Medulla oblongata (tissue), 1 donor: ENCODE data around the gene ATXN7L3.

Experiments
- DNase-seq: peaks from one replicate; pipeline ENCODE4 v3.0.0-alpha.2; 2015; ENCODE audit errors: extremely low spot score

ATXN7L3 gene

DNA sequence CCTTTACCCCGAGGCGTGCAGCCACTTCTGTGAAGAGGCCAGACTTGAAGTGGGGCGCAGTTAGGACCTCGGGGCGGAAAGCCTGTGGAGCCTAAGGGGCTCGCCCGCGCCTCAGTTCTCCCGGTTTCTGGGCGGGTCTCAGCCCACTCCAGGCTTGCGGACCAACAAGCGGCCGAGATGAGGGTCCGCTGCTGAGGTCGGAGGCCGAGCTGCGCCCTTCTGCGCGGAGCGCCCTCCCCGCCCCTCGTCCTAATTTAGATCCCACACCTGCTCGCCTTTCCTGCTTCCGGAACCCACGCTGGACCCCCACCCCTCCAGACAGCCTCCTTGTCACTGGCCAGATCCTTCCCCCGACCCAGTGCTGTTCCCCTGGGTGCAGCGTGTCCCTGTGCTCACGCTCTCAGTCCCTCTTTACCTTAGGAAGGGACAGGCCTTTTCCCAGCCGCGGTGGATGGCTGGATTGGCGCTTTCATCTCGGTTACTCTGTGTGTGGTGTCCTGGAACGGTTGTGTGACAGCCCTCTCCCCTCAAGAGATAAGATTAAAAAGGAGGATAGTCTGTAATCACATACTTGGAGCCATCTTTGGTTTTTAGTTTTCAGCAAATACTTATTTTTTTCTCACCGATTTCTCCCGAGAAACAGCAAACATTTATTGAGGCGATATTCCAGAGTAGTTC, 933 bp upstream of the ATXN7L3 start:
- DNase-seq, result no peak

DNA sequence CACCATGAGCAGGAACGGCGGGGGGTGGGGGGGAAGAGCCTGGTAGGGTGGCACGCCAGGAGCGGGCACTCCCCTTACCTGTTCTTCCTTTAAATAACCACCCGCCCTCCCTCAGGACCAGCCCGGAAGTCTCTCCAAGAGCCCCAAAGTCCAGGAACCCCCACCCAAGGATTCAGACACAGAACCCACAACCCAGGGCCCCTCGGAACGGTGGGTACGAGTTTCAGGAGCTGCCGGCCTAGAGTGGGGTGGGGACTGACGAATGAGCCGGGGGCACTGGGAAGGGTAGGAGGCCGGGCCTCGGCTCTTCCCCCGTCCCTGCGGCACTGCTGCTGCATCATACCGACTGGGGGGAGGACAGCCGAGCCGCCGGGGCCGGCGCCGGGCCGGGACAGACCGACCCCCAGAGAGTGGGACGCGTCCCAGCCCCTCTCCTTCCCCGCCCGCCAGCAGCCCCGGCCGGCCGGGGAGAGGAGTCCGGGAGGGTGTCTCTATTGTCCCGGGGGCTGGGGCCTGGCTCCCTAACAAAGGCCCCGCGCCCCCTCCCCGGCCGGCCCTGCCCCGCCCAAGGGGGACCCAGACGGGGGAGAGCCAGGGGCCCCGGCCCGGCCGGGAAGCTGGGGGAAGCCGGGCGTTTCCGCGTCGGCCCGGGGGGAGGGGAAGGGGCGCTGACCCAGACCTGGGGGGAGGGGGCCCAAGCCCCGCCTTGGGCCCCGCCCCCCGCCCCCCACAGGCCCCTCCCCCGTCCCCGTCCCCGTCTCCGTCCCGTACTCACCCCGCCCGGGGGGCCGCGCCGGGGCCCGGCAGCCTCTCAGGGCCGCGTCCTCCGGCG, 747 bp downstream of the ATXN7L3 start:
- peak; percentile 51 for DNase-seq

DNA sequence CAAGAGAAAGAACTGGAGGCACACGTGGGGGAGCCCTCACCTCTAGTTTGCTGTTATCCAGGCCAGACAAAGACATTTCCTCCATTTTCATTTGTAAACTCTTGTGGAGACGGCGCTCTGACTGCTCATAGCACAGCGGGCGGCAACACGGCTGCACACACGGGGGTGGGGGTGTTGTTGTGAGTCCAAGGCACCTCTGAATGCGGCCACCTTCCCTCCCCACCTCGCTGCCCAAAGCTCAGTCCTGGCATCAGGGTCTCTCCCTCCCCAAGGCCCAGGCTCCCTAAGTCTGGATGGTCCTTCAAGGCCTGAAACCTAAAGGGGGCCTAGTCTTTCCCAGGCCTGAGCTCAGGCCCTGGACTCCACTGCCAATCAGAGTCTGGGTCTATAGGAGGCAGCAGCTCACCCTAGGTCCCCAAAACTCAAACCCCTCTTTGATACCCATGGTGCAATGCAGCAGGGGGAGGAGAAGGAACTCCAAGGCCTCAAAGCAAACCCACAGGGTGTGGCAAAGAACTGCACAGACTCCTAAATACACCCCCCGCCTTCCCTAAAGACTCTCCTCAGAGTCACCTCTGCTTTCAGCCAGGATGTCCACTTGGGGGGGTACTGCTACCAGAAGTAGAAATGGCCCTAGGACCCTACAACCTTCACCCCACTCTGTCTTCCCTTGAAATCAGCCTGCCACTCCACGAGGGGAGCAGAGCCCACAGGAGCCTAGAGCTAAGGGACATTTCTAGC, 1.5 kb downstream of the ATXN7L3 start:
- peak; percentile 44 for DNase-seq

DNA sequence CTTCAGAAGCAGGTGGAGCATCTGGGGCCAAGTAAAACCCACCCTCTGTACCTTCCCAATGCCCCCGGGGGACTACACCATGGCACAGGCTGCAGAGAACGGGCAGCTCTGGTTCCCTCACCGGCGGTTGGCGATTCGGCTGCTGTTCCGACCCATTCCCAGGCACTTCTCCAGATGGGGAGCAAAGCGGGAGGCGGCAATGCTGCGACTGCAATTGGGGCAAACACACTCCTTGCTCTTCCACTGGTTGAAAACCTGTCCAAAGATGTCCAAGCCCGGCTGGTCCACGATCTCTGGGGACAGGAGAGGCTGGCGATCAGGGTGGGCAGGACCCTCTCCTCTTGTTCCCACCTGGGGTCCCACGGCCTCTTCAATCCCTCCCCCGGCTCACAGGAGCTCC, 2.6 kb downstream of the ATXN7L3 start:
- no peak for DNase-seq

DNA sequence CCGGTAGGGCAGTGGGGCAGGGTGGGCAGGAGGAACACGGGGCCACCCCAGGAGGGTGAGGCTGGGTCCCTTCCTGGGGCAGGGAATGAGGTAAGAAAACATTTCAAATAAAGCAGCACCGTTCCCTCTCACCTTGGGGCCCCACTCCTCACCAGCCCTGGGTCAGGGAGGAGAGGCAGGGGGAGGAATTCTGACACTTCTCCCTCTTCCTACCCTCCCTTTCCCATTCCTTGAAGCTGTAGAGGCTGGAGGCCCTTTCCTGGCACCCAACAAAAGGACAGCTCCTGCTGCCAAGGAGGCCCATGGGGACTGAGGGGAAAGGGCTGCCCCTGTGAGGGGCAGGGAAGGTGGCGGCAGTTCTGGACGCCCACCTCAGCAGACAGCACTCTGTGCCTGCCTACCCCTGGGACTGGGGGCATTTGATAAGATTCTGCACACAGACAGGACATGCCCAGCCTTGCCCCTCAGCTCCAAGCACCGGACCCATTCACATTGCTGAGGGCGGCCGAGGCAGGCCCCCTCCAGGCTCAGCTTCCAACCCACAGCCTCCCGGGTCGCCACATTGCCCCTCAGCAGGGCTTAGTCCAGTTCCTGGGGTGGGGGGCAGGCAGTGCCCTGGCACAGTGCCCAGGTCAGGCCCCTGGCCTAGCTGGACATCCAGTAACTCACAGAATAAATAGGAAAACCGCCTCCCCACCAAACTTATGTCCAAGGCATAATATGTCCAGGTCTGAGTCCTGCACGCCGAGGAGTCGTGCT, 6.2 kb downstream of the ATXN7L3 start:
- DNase-seq, result no peak

DNA sequence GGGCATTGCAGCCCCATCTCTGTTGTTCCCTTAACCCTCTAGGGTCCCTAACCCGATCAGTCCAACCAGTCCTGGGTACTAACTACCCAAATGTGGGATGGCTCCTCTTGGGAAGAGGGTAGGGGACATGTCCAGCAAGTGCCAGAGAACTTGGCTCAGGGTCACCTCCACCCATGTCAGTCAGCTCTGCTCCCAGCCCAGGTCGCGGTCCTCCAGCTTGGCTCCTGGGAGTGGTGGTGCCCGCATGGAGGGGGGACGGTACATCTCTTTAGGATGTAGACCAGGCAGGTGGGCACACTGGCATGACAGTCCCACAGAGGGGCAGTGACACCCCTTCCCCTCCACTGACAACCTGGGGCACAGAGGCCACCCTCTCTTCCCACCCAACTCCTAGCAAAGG, 6.9 kb downstream of the ATXN7L3 start:
- no peak for DNase-seq

DNA sequence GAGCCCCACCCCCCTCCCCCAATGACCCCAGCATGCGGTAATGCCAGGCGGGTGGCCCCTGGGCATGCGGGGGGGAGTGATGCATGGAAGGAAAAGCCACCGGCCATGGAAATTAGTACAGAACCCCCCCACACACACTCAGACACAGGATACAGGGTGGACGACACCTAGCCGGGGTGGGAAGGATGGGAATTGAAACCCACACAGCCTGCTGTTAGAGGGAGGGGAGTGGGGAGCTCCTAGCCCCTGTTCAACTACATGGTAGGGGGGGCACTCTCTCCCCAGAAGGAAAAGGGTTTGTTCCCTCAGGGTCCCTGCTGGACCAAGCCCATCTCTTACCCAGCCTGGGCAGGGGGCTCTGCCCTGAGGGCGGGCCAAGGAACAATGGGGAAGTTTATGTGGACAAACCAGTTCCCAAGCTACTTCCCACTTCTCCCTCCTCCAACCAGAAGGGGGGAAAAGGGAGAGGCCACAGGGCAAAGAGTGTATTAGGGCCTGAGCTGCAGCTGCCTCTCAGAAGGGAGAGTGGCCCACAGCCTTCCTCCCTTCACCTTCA, 7.7 kb downstream of the ATXN7L3 start:
- no peak for DNase-seq

DNA sequence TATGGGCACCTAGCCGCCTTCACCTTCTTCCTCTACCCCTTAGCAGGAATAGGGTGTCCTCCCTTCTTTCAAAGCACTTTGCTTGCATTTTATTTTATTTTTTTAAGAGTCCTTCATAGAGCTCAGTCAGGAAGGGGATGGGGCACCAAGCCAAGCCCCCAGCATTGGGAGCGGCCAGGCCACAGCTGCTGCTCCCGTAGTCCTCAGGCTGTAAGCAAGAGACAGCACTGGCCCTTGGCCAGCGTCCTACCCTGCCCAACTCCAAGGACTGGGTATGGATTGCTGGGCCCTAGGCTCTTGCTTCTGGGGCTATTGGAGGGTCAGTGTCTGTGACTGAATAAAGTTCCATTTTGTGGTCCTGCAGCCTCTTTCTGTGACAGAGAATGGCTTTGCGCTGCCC, 8.3 kb downstream of the ATXN7L3 start:
- no peak for DNase-seq

DNA sequence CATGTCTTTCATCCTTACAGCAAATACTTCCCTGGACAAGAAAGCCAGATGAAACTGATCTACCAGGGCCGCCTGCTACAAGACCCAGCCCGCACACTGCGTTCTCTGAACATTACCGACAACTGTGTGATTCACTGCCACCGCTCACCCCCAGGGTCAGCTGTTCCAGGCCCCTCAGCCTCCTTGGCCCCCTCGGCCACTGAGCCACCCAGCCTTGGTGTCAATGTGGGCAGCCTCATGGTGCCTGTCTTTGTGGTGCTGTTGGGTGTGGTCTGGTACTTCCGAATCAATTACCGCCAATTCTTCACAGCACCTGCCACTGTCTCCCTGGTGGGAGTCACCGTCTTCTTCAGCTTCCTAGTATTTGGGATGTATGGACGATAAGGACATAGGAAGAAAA, 9.2 kb downstream of the ATXN7L3 start:
- no peak for DNase-seq

DNA sequence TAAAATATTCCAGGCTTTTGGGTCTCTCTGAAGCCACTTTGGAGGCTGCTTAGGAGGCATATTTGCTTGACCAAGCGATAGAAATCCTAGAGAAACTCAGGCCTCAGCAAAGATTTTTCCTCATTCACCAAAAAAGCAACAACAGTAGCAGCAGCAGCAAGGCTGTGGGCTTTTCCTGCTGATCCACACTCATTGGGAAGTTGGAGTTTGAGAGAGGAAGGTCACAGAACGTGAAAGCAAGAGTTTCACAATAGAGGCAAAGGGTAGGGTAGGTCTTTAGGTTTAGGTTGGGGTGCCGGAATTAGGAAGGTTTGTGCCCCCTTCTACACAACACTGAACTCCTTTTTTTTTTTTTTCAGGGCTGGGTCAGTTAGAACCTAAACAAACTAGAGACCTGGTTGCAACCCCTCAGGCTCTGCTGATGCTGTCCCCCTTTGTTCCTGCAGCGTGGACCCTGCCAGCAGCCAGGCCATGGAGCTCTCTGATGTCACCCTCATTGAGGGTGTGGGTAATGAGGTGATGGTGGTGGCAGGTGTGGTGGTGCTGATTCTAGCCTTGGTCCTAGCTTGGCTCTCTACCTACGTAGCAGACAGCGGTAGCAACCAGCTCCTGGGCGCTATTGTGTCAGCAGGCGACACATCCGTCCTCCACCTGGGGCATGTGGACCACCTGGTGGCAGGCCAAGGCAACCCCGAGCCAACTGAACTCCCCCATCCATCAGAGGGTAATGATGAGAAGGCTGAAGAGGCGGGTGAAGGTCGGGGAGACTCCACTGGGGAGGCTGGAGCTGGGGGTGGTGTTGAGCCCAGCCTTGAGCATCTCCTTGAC, 10.9 kb downstream of the ATXN7L3 start:
- DNase-seq, result no peak

DNA sequence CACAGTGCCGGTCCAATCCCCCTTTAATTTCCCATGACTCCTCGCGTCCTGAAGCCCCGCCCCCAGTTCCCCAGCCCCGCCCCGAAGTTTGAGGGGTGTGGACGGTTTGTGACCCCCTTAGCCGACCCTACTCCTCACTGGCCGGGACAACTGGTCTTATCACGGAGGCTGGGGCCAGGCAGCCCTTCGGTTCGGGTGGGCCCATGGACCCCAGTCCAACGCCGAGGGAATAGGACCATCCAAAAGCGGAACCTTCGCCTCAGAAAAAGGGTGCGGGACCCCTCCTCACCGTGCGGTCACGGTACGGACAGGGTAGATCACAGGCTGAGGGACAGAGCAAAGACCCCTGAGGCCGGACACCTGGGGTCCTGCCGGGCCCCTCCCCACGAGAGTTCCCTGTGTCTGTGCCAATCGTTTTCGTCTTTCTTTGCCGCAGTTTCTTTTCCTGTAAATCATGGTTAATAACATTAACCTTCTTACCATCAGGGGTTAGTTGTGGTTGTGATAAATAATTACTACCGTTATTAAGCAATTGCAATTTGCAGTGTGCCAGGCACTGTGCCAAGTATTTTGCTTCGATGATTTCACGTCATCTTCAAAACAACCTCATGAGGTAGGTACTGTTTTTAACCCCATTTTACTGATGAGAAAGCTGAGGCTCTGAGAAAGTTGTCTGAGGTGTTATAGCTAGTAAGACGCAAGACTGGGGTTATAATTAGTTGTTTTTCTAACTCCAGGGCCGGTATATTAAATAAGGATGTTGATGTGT, 12.4 kb downstream of the ATXN7L3 start:
- DNase-seq, result no peak

DNA sequence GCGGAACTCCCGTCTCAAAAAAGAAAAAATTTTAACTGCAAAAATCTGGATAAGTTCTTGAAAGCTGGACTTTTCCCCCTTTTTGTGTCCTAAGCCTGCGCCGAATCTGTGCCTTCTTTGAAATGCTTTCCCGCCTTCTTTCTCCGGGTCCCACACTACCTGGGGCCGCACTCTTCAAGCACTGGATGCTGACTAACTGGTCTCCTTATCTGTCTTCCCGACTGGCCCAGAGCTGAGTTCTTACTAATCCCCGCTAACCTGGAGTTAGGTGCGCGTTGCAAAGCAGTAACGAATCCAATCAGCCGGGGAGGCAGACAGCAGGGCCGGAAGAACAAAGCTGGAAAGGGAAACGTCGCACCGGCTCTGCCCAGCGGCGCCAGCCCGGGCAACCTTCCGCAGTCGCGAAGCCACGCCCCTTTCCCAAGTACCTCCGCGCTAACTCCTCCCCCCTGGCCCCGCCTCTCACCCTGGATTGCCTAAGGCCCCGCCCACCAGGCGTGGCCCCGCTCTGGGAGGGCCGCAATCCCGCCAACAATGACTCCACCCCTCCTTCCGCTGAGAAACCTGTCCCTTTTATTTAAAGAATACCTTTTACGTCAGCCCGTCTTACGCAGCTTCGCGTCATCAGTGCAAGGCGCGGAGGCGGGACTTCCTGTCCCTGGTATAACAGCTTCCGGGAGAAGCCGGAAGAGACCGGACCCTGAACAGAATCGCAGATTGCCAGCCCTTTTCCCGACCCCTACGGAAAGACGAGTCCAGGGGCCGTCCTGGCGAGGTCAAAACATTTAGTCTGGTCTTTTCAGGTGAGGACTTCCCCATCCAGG, 13.2 kb downstream of the ATXN7L3 start, which contains the start of gene TMUB2:
TMUB2 (plus strand) TSS at position 666 of the 824 bp plus-strand sequence. CDS start 737 bp downstream, outside the sequence.
- peak; percentile 100 for DNase-seq

DNA sequence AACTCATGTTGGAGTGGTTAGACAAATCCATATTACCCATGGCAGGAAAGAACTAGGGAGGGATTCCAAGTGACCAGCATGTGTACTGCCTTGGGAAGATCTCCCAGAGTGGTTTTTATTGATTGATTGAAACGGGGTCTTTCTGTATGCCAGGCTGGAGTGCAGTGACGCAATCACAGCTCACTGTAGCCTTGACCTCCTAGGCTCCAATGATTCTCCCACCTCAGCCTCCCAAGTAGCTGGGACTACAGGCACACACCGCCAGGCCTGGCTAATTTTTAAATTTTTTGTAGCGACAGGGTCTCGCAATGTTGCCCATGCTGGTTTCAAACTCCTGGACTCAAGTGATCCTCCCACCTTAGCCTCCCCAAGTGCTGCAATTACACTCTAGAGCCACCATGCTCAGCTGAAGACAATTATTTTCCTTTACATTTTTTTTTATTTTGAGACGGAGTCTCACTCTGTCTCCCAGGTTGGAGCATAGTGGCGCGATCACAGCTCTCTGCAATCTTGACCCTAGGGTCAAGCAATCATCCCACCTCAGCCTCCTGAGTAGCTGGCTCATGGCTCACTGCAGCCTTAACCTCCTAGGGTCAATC, 15.4 kb downstream of the ATXN7L3 start:
- DNase-seq, result no peak

DNA sequence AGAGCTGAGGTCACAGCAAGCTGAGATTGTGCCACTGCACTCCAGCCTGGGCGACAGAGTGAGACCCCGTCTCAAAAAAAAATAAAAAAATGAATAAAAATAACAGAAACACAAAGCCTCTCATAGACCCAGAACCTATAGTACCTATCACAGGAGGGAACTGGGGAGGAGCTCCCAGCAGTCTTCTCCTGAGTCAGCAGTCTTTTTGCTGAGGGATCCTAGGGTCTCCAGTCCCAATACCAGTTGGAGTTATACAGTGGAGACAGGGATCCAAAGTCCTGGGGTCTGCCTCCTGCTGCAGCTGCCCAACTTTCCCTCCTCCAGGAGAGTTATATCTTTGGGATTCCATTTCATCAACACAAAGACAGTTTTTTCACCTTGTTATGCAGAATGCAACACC, 16.7 kb downstream of the ATXN7L3 start:
- DNase-seq, result no peak

DNA sequence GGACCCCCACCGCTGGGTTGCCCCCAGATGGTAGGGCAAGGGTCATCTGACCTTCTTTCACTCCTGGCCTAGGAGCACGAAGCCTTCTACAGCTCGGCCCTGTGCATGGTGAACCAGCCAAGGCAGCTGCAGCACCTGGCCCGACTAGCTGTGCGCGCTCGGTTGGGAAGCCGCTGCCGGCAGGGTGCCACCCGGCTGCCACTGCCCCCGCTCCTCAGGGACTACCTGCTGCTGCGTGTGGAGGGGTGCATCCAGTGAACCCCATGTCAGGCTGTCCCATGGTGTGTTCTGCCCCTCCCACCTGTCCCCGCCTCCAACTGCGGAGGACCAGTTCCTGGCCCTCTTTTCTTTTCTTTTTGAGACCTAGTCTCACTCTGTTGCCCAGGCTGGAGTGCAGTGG, 21.6 kb downstream of the ATXN7L3 start:
- no peak for DNase-seq

DNA sequence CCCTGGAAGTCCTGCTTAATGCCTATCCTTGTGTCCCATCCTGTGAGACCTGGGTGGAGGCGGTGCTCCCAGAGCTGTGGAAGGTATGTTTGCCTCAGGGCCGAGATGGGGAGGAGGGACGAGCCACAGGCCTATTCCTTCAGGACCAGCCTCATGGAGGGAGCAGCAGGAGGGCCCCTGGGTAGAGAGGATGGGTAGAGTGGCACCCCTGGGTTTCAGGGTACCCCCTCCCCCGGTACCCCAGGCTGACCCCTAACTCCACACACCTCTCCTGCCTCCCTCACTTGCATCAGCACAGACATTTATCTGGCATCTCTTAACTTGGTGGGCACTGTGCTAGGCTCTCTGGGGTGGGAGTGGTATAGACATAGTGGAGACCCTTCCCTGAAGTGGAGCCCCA, 22.0 kb downstream of the ATXN7L3 start:
- DNase-seq, result no peak

DNA sequence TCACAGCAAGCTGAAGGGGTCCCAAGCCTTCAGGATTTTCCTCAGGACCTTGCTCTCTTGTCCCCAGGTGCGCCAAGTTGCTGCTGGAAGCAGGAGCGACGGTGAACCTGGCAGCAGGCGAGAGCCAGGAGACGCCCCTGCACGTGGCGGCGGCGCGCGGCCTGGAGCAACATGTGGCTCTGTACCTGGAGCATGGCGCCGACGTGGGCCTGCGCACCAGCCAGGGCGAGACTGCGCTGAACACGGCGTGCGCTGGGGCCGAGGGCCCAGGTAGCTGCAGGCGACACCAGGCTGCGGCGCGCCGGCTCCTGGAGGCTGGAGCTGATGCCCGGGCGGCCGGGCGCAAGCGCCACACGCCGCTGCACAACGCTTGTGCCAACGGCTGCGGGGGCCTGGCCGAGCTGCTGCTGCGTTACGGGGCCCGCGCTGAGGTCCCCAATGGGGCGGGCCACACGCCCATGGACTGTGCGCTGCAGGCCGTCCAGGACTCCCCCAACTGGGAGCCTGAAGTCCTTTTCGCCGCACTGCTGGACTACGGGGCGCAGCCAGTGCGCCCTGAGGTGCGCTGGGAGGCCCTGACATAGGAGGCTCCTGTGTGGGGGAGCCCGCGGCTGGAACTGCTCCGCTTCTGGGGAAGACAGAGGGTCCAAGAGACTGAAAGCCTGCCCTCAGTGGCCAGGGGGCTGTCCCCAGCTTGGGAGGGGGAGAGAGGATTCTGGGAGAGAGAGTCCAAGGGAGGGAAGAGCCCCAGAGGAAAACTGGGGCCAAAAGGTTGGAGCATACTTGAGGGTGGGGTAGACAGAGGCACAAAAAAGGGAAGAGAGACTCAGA, 22.8 kb downstream of the ATXN7L3 start:
- DNase-seq, result no peak

DNA sequence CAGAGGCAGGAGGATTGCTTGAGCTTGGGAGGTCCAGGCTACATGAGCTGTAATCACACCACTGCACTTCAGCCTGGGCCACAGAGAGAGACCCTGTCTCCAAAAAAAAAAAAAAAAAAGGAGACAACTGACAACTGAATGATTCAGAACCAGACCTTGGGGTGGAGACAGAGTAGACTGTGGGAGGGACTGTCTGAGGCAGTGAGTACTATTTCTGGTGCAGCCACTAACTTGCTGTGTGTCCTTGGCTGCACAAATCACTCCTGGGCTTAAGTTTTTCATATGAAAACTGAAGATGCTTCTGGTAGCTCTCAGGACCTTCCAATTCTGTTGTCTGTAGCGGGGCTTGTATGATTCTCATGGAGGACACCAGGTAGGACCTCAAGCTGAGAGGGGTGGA, 23.4 kb downstream of the ATXN7L3 start:
- DNase-seq, result no peak
